Epithelial cell of proximal tubule (primary cell): ENCODE results near the gene ATG10. TPM values are rescaled to one million over a fixed set of nuclear protein-coding genes. Genes with fewer than 3 reads are reported as not detected.

ENCODE experiments used
- DNase-seq: peaks from one replicate; pipeline ENCODE4 v3.0.0-alpha.2; 2011; ENCODE audit warnings: low read depth
- H3K4me3 ChIP-seq: 2 replicates; pipeline ENCODE4 v1.5.1; 2011; ENCODE audit warnings: low read depth, mild to moderate bottlenecking, low read length
- CTCF ChIP-seq: conservative IDR thresholded peaks from 2 replicates; pipeline ENCODE4 v1.5.1; 2012; ENCODE audit warnings: low read depth, mild to moderate bottlenecking, low read length
- total RNA-seq: library from RNA; depleted of rRNA; stranded (reverse); fragments of >200 nt; gene quantifications from 2 replicates; pipeline ENCODE4 v1.2.3, GENCODE V29; 2015

ATG10 gene
- total RNA-seq, 1 donor from 2014 or later = 20.9 TPM

DNA sequence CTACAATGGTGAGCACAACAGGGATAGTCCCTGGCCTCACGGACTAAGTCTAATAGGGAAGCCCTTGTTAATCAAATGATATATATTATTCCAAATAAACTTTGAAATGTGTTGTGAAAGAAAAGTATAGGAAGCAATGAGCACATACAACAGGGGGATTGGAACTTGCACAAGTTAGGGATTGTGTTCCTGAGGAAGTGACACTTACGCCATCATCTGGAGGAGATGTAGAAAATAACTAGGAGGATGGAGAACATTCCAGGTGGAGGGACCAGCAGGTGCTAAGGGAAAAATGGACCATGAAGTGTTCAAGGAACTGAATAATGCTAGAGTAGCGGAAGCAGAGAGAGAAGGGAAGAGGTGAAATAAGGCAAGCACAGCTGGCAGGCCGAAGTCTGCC lies 325.1 kb downstream of the ATG10 start:
- no peak for TF ChIP-seq CTCF
- DNase-seq = no peak
- no peak overlapping the region for H3K4me3 ChIP-seq

GRCh38 chr5:82297711-82298110 lies 325.9 kb downstream of the ATG10 start:
- no peak overlapping the region for H3K4me3 ChIP-seq
- no peak for DNase-seq
- no peak for TF ChIP-seq CTCF

- no peak for DNase-seq
- TF ChIP-seq CTCF = no peak
- H3K4me3 ChIP-seq = no peak overlapping the region
These were observed 326.8 kb downstream of the ATG10 start for GRCh38 chr5:82298668-82299067.

DNA sequence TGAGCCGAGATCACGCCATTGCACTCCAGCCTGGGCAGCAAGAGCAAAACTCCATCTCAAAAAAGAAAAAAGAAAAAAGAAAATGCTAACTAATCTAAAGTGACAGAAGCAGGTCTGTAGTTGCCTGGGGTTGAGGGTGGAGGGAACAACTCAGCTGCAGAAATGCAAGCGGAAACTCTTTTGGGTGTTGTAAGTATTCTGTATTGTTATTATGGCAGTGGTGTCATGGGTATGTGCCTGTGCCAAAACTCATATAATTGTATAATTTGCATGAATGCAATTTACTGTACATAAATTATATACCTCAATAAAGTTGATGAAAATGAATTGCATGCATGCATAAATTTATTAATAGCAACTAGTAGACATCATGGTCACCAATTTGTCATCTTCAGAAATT lies 329.4 kb downstream of the ATG10 start:
- H3K4me3 ChIP-seq = no peak overlapping the region
- no peak for DNase-seq
- TF ChIP-seq CTCF = no peak

Other genes with a start within 250 kb of the ATG10 start
- 3.9 and 7.7 TPM in 2 replicates for gene SSBP2, start 220.9 kb upstream of the ATG10 start, total RNA-seq